Activated gamma-delta T cell treated with Interleukin-2 at 50 U/mL for 16 hours (primary cell): Measurements from ENCODE around the gene LRRC31.

Experiments
- DNase-seq: peaks from one replicate; pipeline ENCODE4 v3.0.0-alpha.2; 2020

Gene LRRC31

GRCh38 chr3:169812332-169813235 lies 57.2 kb downstream of the LRRC31 start, which contains the start of the genes LRRC34 and LRRIQ4:
LRRC34 (minus strand) TSS chr3:169812904; CDS start chr3:169812548, 356 bp downstream.
LRRIQ4 (plus strand) TSS chr3:169812870; CDS start chr3:169821922, 9,052 bp downstream.
- DNase-seq: peak; percentile 65

DNA sequence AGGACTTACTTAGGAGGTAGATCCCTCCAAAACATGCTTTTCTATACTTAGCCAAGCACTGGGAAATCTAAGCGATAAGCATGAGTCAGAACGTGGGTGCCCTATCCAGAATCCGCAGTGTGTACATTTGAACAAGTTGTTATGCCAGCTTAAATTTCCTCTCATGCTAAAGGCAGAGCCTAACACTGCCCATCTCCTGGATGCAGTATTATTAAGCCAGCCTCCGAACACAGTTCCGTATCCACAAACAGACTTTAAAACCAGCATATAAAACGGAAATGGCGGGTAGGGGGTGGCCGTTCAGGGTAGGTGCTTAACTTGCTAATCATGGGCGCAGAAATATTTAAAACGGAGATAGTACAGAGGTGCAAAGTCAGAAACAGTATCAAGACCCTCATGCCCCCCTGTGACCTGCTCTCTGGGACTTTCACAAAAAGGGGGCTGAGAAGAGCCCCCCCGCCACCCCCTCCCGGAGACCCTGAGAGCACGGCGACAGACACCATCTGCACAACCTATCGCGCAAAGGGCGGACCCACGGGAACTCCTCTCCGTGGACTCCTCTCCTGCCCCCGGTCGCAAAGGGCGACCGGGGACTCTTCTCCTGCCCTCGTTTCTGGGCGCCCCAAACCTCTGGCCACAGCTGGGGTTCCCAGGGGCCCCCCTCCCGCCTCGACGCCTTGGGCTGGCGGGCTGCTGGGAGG lies 58.0 kb downstream of the LRRC31 start:
- DNase-seq: peak; percentile 11

- no peak for DNase-seq
Observed at GRCh38 chr3:169809230-169809795, 60.4 kb downstream of the LRRC31 start.

DNA sequence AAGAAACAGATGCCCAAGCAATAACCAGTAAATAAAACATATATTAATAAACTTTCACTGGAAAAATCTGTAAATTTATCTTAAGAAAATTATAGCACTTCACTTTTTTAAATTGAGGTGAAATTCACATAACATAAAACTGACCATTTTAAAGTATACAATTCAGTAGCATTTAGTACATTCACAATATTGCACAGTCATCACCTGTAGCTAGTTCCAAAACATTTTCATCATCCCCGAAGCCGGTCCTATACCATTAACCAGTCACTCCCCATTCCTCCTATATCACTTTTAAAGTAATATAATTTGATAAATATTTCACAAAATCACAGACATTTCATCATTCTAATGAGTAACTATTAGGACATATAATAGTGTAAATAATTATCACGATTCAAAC lies 65.1 kb downstream of the LRRC31 start:
- DNase-seq: no peak

- no peak for DNase-seq
Observed at GRCh38 chr3:169792359-169792758, 77.4 kb downstream of the LRRC31 start.

DNA sequence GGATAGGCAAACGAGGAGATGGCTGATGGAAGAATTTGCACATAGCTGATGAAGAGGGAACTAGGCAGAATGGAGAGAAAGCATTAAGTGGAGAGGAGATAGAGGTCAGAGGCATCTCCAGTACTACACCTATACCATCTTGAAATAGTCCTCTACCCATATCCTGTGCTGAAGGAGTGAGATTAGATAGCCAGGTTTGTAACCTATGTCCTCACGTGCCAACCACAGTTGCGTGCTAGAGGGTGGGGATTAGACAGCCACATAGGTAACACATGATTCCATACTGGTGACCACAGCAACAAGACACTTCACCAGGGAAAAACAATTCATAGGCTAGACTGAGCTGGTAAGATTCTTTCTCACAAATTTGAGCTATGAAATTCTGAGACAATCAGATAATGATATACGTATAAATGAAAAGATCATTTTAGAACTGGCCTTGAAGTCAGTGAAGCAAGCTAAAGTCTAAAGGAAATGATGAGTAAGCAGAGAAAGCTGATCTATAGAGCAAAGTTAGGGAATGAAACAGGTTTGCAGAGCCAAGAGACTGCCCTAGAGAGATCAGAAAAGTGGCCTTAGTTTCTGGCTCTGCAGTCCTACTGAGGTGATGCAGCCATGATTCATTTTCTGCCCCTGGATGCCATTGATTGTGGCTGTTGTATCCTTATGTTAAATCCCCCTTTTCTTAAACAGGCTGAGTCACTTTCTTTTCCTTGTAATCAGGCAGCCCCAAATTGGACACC lies 78.9 kb downstream of the LRRC31 start:
- DNase-seq: no peak

GRCh38 chr3:169790219-169790618 lies 79.5 kb downstream of the LRRC31 start:
- no peak for DNase-seq
